ENCODE measurements around the gene ZSCAN23.

- TF ChIP-seq POLR2A (IDR thresholded peaks at IDR 0.05) (no peak), CTCF (IDR thresholded peaks at IDR 0.05) (no peak), EP300 (IDR thresholded peaks at IDR 0.05) (no peak)
Observed at GRCh38 chr6:28478518-28478917, 35.2 kb upstream of the ZSCAN23 start.
